ENCODE measurements around the gene PDE8B.

The PDE8B gene, protein sequence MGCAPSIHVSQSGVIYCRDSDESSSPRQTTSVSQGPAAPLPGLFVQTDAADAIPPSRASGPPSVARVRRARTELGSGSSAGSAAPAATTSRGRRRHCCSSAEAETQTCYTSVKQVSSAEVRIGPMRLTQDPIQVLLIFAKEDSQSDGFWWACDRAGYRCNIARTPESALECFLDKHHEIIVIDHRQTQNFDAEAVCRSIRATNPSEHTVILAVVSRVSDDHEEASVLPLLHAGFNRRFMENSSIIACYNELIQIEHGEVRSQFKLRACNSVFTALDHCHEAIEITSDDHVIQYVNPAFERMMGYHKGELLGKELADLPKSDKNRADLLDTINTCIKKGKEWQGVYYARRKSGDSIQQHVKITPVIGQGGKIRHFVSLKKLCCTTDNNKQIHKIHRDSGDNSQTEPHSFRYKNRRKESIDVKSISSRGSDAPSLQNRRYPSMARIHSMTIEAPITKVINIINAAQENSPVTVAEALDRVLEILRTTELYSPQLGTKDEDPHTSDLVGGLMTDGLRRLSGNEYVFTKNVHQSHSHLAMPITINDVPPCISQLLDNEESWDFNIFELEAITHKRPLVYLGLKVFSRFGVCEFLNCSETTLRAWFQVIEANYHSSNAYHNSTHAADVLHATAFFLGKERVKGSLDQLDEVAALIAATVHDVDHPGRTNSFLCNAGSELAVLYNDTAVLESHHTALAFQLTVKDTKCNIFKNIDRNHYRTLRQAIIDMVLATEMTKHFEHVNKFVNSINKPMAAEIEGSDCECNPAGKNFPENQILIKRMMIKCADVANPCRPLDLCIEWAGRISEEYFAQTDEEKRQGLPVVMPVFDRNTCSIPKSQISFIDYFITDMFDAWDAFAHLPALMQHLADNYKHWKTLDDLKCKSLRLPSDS

DNA sequence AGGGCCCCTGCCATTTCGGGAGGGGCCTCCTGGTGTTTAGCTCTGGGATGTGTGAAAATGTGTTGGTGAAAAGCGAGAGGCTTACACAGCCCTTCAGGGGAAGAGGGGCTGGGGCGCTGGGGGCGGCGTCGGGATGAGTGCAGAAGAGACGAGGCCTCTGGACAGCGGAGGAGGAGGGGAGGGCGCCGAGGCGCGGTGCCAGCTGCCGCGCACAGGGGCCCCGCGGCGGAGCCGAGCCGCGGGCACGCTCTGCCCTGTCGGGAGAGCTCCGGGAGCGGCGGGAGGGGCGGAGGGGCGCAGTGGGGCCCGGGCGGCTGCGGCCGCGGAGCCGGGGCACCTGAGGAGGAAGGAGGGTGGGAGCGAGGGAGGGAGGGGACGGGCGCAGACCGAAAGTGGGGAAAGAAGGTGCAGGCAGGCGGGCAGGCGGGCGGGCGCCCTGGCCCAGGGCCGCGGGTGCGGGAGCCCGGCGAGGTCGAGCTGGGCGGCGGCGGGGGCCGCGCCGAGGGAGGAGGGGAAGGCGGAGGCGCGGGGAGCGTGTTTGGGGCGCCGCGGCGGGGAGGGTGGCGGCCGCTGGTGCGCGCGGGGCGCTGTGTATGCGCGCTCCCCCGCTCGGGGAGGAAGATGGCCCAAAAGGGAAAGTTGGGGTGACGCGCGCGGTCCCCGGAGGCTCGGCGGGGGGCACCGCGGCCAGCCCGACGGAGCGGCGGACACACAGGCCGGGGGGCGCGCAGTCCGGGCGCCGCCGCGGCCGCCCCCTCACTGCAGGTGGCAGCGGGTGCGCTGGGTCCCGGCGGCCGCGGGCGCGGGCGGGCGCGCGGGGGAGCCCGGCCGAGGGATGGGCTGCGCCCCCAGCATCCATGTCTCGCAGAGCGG, at the start of gene PDE8B:
Gene PDE8B, plus strand, starts transcription at position 590 of the 873 bp plus-strand sequence. Its CDS starts 246 bp downstream, at position 836.
- DNase-seq = peak; percentile 37

GRCh38 chr5:77163453-77163852, 47.0 kb upstream of the PDE8B start:
- no peak for DNase-seq

GRCh38 chr5:77167063-77167462, 43.4 kb upstream of the PDE8B start:
- DNase-seq = no peak

- DNase-seq = no peak
These were observed 42.8 kb upstream of the PDE8B start for GRCh38 chr5:77167695-77168121.

GRCh38 chr5:77168161-77168878, 42.2 kb upstream of the PDE8B start:
- peak; percentile 69 for DNase-seq

- DNase-seq = no peak
These were observed 41.6 kb upstream of the PDE8B start for GRCh38 chr5:77168879-77169244.

DNA sequence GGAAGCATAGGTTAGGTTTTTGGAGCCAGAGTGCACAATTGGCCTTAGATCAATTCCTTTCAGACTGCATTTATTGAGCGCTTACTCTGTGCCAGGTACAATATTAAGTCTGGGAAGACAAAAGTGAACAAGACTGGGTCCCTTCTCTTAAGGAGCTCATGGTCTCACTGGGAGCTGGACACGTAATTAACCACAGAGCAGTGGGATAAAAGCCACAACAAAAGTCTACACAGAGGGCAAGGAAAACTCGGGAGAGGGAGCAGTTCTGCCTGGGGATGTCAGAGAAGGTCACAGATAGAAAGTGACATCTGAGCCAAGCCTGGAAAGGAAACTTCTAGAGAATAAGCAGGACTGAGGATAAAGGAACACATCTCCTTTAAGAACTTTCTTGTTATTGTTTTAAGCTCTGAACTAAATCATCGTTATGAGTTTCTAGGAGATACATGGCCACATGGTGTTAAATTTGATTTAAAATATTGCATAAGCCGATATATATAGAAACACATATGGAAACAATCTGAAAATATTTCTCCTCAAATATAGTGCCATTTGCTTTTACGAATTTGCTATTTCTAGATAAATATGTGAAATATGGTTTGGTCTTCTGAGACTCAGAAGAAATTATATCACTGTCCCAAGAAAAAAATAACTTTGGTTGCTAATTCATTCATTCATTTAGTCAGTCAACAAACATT, 40.1 kb upstream of the PDE8B start:
- DNase-seq = no peak

- no peak for DNase-seq
These were observed 39.2 kb upstream of the PDE8B start for GRCh38 chr5:77171141-77171910.

- no peak for DNase-seq
These were observed 37.7 kb upstream of the PDE8B start for GRCh38 chr5:77172713-77173328.

DNA sequence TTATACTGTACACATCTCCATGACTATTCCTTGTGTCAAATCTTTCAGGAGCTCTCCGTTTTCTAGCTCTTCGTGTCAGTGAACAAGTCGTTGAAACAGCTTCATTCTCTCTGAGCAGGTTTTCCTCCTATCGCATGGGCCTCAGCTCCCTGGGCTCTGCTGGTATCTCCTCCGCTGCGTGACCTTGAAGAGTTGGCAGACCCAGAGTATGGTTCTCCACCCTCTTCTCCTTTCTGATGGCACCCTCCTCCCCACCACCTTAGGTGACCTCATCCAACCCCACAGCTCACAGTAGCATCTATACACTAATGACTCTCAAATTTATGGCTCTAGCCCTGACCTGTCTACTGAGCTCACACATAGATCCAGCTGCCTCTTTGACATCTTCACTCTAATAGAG, 36.0 kb upstream of the PDE8B start:
- no peak for DNase-seq

DNA sequence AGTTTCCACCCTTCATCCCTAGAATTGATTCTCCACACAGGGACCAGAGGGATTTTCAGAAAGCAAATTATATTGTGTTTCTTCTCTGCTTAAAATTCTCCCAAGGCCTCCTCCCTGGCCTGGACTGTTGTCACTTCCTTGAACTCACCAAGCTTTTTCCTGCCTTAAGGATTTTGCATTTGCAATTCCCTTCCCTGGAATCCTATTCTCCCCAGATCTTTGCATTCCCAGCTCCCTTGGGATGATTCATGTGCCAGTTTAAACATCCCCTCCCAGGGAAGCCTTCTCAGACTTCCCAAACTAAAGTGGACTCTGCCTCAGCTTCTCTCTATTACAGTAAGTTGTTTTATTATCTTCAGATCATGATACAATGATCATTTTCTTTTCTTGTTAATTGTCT, 35.2 kb upstream of the PDE8B start:
- DNase-seq = no peak

DNA sequence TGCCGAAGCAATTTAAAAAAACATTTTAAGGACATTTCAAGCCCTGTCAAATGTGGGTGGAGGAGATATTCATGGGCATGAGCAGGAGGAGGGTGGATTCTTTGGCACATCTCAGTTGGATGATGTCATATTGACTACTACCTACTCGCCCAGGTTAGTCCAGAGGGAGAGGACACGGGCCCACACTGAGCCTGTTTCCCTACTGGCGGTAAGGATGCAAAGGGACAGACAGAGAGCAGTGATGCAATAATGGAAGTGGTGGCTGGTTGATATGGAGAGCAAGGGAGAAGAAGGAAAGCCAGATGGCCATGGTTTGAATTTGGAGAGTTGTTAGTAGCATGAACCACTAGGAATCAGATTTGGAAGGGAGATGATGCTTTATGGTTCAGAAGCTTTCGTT, 34.1 kb upstream of the PDE8B start:
- no peak for DNase-seq

- no peak for DNase-seq
These were observed 32.9 kb upstream of the PDE8B start for GRCh38 chr5:77177576-77177975.

DNA sequence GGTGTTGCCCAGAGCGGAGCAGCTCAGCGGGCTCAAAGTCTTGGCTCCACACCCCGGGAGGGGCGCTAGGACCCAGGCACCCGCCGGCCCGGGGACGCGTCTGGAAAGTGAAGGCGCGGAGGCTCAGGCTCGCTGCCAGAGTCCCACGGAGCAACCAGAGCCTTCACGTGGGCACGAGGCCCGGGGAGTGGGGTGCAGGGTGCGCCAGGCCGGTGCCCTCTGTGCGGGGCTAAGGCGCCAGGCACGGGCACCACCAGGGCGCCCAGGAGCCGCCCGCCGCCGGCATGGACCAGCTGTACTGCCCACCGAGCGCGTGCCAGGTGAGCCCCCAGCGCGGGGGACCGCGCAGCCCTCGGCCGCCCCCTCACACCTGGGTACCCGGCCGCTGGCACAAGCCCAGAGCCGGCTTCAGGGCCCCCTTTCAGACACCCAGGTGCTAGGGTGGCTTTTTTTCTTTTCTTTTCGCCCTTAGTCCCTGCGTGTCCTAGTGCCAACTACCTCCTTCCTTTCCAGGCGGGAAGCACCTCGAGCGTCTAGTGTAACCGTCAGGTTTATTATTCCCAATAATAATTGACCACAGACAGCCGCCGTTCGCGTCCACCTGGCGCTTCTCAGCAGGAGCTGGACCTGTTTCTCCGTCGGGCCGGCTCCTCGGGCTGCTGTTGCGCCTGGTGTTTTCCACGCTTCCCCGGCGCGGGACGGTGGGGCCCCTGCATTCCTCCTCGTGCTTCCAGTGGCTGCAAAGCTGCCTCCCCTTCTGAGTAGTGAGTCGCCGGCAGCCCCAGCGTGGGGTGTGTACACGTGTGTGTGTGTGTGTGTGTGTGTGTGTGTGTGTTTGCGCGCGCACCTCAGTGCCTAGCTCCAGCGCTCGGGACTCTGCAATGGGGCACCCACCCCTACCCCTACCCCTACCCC, 30.1 kb upstream of the PDE8B start:
- DNase-seq = peak; percentile 41

DNA sequence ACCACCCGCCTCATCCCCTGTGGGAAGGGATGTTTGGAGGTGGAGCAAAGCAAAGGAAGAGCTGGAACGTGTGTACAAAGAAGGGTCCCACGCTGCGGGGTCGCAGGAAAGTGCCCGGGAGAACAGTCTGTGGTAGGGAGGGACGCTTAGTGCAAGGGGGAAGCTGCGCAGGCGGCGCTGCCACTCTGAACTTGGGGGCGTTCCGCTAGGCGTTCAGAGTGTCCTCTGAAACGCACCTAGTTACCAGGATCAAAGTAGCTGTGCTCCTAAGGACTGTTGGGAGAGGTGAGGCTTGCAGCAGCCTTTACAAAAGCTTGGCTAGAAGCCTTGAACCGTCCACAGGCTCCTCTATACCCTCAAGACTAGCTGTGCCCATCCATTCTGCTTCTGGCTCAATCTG, 29.3 kb upstream of the PDE8B start:
- no peak for DNase-seq

DNA sequence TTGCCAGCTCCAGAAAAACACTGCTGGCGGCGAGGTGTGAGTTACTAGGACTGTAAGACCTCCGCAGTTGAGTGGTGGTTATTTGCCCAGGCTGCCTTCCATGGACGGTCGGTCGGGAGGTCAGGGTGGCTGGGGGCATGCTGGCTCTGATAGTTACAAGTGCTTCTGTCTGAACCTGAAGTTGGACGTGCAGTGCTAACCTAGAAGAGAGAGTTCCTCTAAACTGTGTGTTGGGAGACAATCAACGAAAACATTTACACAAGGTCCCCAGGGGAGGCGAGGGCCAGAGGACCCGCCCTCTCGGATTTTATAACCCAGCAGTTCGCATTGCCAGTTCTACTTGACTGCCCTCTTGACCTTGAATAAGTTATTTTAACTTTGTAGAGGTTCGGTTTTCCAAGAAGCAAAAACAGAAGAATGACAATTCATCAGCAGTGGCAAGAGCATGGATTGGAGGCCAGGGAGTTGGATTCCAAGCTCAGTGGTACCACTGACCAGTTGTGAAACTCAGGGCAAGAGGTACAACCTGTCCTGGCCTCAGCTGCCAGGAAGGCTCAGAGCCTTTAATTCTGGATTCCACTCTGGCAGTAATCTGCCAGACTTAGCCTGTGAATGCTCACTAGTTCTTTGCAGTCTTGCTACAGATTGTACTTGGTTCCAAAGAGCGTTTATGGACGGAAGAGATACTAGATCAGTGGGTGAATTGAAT, 28.7 kb upstream of the PDE8B start:
- DNase-seq = no peak

DNA sequence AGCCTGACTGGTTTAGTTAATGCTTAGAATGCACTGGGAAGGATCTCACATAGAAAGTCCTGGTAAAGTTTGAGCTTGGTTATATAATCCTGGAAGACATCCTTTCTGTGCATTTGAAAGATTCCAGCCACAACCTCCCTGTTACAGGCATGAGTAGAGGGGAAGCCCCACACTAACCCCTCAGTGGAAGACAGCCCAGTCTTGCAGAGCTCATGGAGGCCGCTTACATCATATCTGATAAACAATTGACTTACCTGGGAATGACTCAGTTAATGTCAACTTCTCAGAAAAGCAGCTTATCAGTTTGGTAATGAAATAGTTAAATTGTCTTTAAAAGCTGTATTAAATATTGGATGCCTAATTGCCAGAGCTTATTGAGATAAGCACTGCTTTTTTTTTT, 28.1 kb upstream of the PDE8B start:
- no peak for DNase-seq

DNA sequence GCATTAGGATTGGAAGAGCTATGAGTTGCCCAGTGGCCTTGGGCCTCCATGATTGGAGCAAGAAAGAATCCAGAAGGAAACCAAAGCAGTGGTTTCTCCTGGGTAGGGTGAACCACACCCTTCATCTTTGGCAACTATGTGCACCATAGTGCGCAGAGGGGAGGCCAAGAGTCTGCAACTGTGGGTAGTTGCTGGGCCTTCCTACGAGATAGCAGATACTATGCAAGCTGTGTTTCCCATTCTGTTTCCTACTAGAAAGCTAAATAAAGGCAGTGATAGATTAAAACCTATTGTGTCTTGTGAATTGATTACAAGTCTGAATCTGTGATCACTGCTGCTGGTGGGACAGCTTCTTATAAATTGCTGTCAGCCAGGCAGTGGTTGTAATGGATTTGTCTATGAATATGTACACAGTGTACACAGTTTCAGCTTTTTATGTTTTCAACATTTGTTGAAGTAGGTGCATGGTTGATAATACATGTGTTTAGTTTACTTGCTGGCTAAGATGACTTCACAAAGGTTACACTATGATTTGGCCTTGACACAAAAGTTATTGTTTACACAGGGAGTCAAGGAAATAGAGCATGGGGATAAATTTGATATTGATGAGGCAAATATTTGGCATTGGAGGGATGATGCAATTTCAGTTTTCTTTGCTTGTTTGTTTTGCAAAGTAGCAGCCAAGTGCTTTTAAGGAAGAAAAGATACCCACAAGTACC, 23.7 kb upstream of the PDE8B start:
- no peak for DNase-seq
